Muscle of leg (tissue), 11 donors: ENCODE results near the gene STT3A. TPM values are rescaled to one million over a fixed set of nuclear protein-coding genes. Genes with fewer than 3 reads are reported as not detected.

ENCODE experiments used
- DNase-seq: peaks from one replicate; pipeline ENCODE4 v3.0.0; 2013
- H3K27ac ChIP-seq: one replicate; pipeline ENCODE4 v1.5.1; 2013; ENCODE audit warnings: mild to moderate bottlenecking, low read length, control low read depth
- H3K27me3 ChIP-seq: one replicate; pipeline ENCODE4 v1.6.1; 2013; ENCODE audit warnings: low read length; ENCODE audit not compliant: control insufficient read depth, insufficient read depth
- H3K36me3 ChIP-seq: one replicate; pipeline ENCODE4 v1.6.1; 2013; ENCODE audit warnings: low read length; ENCODE audit not compliant: control insufficient read depth, insufficient read depth
- H3K4me1 ChIP-seq: one replicate; pipeline ENCODE4 v1.6.1; 2013; ENCODE audit warnings: low read length; ENCODE audit not compliant: control insufficient read depth, insufficient read depth
- H3K4me3 ChIP-seq: one replicate; pipeline ENCODE4 v1.5.1; 2013; ENCODE audit warnings: low read length, control low read depth
- H3K9me3 ChIP-seq: replicated peaks from 2 replicates; pipeline ENCODE4 v1.6.1; 2013; ENCODE audit warnings: low read depth, low read length; ENCODE audit not compliant: control insufficient read depth
- WGBS: methylation state at CpG from one replicate; pipeline ENCODE4 v1.1.5; 2013; ENCODE audit warnings: missing lambda C conversion rate; ENCODE audit not compliant: insufficient coverage; 5-methylcytosine and 5-hydroxymethylcytosine counted together
- polyA plus RNA-seq, 8 donors: library from polyadenylated mRNA; unstranded; fragments of 120-200 nt; gene quantifications; one replicate each; pipeline versions ENCODE4 v1.2.1 to v1.2.3, GENCODE V29; 2013; ENCODE audit warnings: inconsistent platforms in 1 of 8, low replicate concordance in 1 of 8; ENCODE audit not compliant: insufficient read length in 8 of 8, insufficient read depth in 1 of 8
- total RNA-seq: library from RNA; stranded (reverse); fragments of 120-200 nt; gene quantifications from one replicate; pipeline ENCODE4 v1.2.4, GENCODE V29; 2013

STT3A gene
- total and polyA plus RNA-seq, 9 donors: 68.9 to 158 (median 113) TPM

- Histone ChIP-seq H3K4me1 (no peaks in the 10 kb centered on the region), H3K27ac (no peak overlapping the region), H3K4me3 (no peak overlapping the region), H3K36me3 (peaks cover 12% of the 10 kb centered on the region), H3K9me3 (no peaks in the 10 kb centered on the region), H3K27me3 (no peaks in the 10 kb centered on the region)
- DNase-seq: no peak
- 79% methylated on average over 1 of the region's 1 CpG for WGBS
Measured at GRCh38 chr11:125638315-125638714, 45.7 kb downstream of the STT3A start.

- no peak overlapping the region for H3K27ac ChIP-seq
- WGBS: 100% methylated on average over 2 of the region's 3 CpGs
- H3K4me3 ChIP-seq: no peak overlapping the region
- DNase-seq: no peak
- H3K36me3 ChIP-seq: peaks cover 10% of the 10 kb centered on the region
- no peaks in the 10 kb centered on the region for H3K27me3 ChIP-seq
- no peaks in the 10 kb centered on the region for H3K9me3 ChIP-seq
- no peaks in the 10 kb centered on the region for H3K4me1 ChIP-seq
Measured at GRCh38 chr11:125645871-125646270, 53.2 kb downstream of the STT3A start.

- no peaks in the 10 kb centered on the region for H3K9me3 ChIP-seq
- WGBS: 60% methylated on average over 1 of the region's 6 CpGs
- no peak overlapping the region for H3K4me3 ChIP-seq
- no peaks in the 10 kb centered on the region for H3K4me1 ChIP-seq
- no peaks in the 10 kb centered on the region for H3K27me3 ChIP-seq
- DNase-seq: no peak
- H3K36me3 ChIP-seq: peaks cover 12% of the 10 kb centered on the region
- H3K27ac ChIP-seq: no peak overlapping the region
Measured at GRCh38 chr11:125649465-125650166, 57.0 kb downstream of the STT3A start.

- Histone ChIP-seq H3K27me3 (no peaks in the 10 kb centered on the region), H3K36me3 (no peaks in the 10 kb centered on the region), H3K27ac (no peak overlapping the region), H3K9me3 (no peaks in the 10 kb centered on the region), H3K4me1 (no peaks in the 10 kb centered on the region), H3K4me3 (no peak overlapping the region)
- WGBS: no CpG with 5 or more reads among the region's 2 CpGs
- DNase-seq: no peak
Measured at GRCh38 chr11:125662689-125663088, 70.0 kb downstream of the STT3A start.

- no peaks in the 10 kb centered on the region for H3K4me1 ChIP-seq
- H3K4me3 ChIP-seq: no peak overlapping the region
- no peak overlapping the region for H3K27ac ChIP-seq
- no CpG with 5 or more reads among the region's 3 CpGs for WGBS
- no peaks in the 10 kb centered on the region for H3K9me3 ChIP-seq
- no peaks in the 10 kb centered on the region for H3K36me3 ChIP-seq
- H3K27me3 ChIP-seq: no peaks in the 10 kb centered on the region
- DNase-seq: no peak
Measured at GRCh38 chr11:125663910-125664309, 71.3 kb downstream of the STT3A start.

GRCh38 chr11:125667151-125667550 is 74.5 kb downstream of the STT3A start:
- WGBS: no CpG with 5 or more reads among the region's 2 CpGs
- Histone ChIP-seq H3K27me3 (no peaks in the 10 kb centered on the region), H3K27ac (no peak overlapping the region), H3K4me3 (no peak overlapping the region), H3K9me3 (no peaks in the 10 kb centered on the region), H3K4me1 (no peaks in the 10 kb centered on the region), H3K36me3 (no peaks in the 10 kb centered on the region)
- no peak for DNase-seq

- Histone ChIP-seq H3K27me3 (no peaks in the 10 kb centered on the region), H3K9me3 (no peaks in the 10 kb centered on the region), H3K27ac (no peak overlapping the region), H3K4me1 (no peaks in the 10 kb centered on the region), H3K4me3 (no peak overlapping the region), H3K36me3 (no peaks in the 10 kb centered on the region)
- no peak for DNase-seq
- WGBS: no CpG with 5 or more reads among the region's 1 CpG
Measured at GRCh38 chr11:125670172-125670571, 77.5 kb downstream of the STT3A start.

GRCh38 chr11:125671561-125671960 is 78.9 kb downstream of the STT3A start:
- no peak for DNase-seq
- no peak overlapping the region for H3K27ac ChIP-seq
- no peaks in the 10 kb centered on the region for H3K27me3 ChIP-seq
- no peak overlapping the region for H3K4me3 ChIP-seq
- no peaks in the 10 kb centered on the region for H3K9me3 ChIP-seq
- no CpG with 5 or more reads among the region's 2 CpGs for WGBS
- H3K4me1 ChIP-seq: no peaks in the 10 kb centered on the region
- no peaks in the 10 kb centered on the region for H3K36me3 ChIP-seq

Other genes starting within 250 kb of the STT3A start
- 10.6 TPM for gene FEZ1, start 96.6 kb upstream of the STT3A start, total RNA-seq
- gene FEZ1, start 96.6 kb upstream of the STT3A start, polyA plus RNA-seq: 10 to 100 TPM in 3 of 8 donors, 1 to 10 TPM in 5; 4.4 to 11.9 (median 7.4) TPM
- gene EI24, start 23.4 kb upstream of the STT3A start, total RNA-seq: 40.3 TPM
- 10 to 100 TPM; 51.4 to 83.3 (median 66.8) TPM for gene EI24, start 23.4 kb upstream of the STT3A start, polyA plus RNA-seq
- gene CHEK1, start 32.3 kb downstream of the STT3A start, total RNA-seq: 9.4 TPM
- gene CHEK1, start 32.3 kb downstream of the STT3A start, polyA plus RNA-seq: 10 to 100 TPM in 3 of 8 donors, 1 to 10 TPM in 5; 7.6 to 16.6 (median 9.7) TPM
- not detected for gene ACRV1, start 88.0 kb downstream of the STT3A start, total RNA-seq
- gene ACRV1, start 88.0 kb downstream of the STT3A start, polyA plus RNA-seq: under 1 TPM; 0.26 to 0.78 (median 0.37) TPM
- gene PATE1, start 153.4 kb downstream of the STT3A start, total RNA-seq: not detected
- not detected for gene PATE1, start 153.4 kb downstream of the STT3A start, polyA plus RNA-seq
- gene PATE2, start 186.0 kb downstream of the STT3A start, total RNA-seq: 0.13 TPM
- under 1 TPM in 2 of 8 donors, not detected in 6; 0.07 to 0.17 TPM for gene PATE2, start 186.0 kb downstream of the STT3A start, polyA plus RNA-seq
- gene PATE3, start 195.3 kb downstream of the STT3A start, total RNA-seq: not detected
- not detected for gene PATE3, start 195.3 kb downstream of the STT3A start, polyA plus RNA-seq
- gene PATE4, start 240.5 kb downstream of the STT3A start, total RNA-seq: not detected
- under 1 TPM in 3 of 8 donors, not detected in 5; 0.09 to 0.25 (median 0.12) TPM for gene PATE4, start 240.5 kb downstream of the STT3A start, polyA plus RNA-seq